Fibroblast of the conjunctiva (primary cell): ENCODE results near the gene CHRNB2.

ENCODE experiments used
- DNase-seq: peaks from one replicate; pipeline ENCODE4 v3.0.0-alpha.2; 2010; ENCODE audit warnings: low read depth

Gene CHRNB2

GRCh38 chr1:154552036-154552435 lies 15.5 kb upstream of the CHRNB2 start:
- DNase-seq = no peak

- no peak for DNase-seq
These were observed 14.2 kb upstream of the CHRNB2 start for GRCh38 chr1:154553056-154554030.

GRCh38 chr1:154556422-154556821 lies 11.2 kb upstream of the CHRNB2 start:
- no peak for DNase-seq

- DNase-seq = no peak
These were observed 10.2 kb upstream of the CHRNB2 start for GRCh38 chr1:154557248-154557938.

GRCh38 chr1:154557939-154558719 lies 9.4 kb upstream of the CHRNB2 start, which contains the start of gene UBE2Q1:
TSS of gene UBE2Q1 (minus strand) at chr1:154558662. CDS start at chr1:154558553, 109 bp downstream.
- DNase-seq = no peak

GRCh38 chr1:154558720-154559465 lies 8.7 kb upstream of the CHRNB2 start:
- peak; percentile 98 for DNase-seq

GRCh38 chr1:154559466-154560044 lies 8.0 kb upstream of the CHRNB2 start:
- peak; percentile 92 for DNase-seq

GRCh38 chr1:154565876-154566275 lies 1.7 kb upstream of the CHRNB2 start:
- no peak for DNase-seq

- no peak for DNase-seq
These were observed 708 bp downstream of the CHRNB2 start for GRCh38 chr1:154568157-154568815.

GRCh38 chr1:154571244-154571963 lies 3.8 kb downstream of the CHRNB2 start:
- no peak for DNase-seq

GRCh38 chr1:154571964-154572288 lies 4.3 kb downstream of the CHRNB2 start:
- no peak for DNase-seq

GRCh38 chr1:154572468-154573167 lies 5.0 kb downstream of the CHRNB2 start:
- no peak for DNase-seq

- no peak for DNase-seq
These were observed 5.6 kb downstream of the CHRNB2 start for GRCh38 chr1:154573168-154573510.

- no peak for DNase-seq
These were observed 7.1 kb downstream of the CHRNB2 start for GRCh38 chr1:154574716-154575115.

- no peak for DNase-seq
These were observed 7.8 kb downstream of the CHRNB2 start for GRCh38 chr1:154575147-154575927.

- no peak for DNase-seq
These were observed 8.5 kb downstream of the CHRNB2 start for GRCh38 chr1:154575951-154576566.

GRCh38 chr1:154577346-154578057 lies 9.9 kb downstream of the CHRNB2 start:
- DNase-seq = no peak

GRCh38 chr1:154578058-154578418 lies 10.5 kb downstream of the CHRNB2 start:
- no peak for DNase-seq
